Sigmoid colon (tissue), 4 donors: Measurements from ENCODE around the gene TMEM39B.

Experiments used
- POLR2A ChIP-seq, 2 donors: fragments of 450-650 bp; IDR thresholded peaks; one replicate each; pipeline ENCODE4 v1.6.1; 2016; ENCODE audit warnings: antibody characterized with exemption in 2 of 2, mild to moderate bottlenecking in 2 of 2, moderate library complexity in 2 of 2
- POLR2AphosphoS5 ChIP-seq, 4 donors: sonication (generic); formaldehyde crosslinking; IDR thresholded peaks; one replicate each; pipeline ENCODE4 v1.6.1; 2017; ENCODE audit warnings: antibody characterized with exemption in 4 of 4
- TF ChIP-seq, protein P1 (sequence below), 4 experiments: fragments of 450-650 bp in 3 of 4; fragments of 200-600 bp in 1 of 4; IDR thresholded peaks; one replicate each; pipeline ENCODE4 v1.5.1; 2016 to 2019; ENCODE audit warnings: antibody characterized with exemption in 4 of 4, mild to moderate bottlenecking in 3 of 4, moderate library complexity in 2 of 4

DNA sequence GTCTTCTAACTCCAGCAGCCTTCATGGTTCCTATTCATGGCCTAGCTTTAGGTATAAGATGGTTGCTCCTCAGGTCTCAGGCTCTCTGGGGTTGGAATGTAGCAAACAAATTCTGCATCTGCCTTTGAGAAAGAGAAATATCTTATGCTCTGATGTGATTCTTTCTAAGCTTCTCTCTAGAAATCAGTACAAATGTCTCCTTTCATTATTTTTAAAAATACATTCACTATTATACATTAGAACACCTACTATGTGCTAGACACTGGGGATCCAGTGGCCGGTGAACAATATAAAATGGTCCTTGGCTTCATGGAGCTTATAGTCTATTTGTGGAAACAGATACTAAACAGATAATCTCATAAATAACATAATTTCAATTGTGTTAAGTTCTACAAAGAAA is 16.1 kb upstream of the TMEM39B start:
- TF ChIP-seq, protein P1, sequence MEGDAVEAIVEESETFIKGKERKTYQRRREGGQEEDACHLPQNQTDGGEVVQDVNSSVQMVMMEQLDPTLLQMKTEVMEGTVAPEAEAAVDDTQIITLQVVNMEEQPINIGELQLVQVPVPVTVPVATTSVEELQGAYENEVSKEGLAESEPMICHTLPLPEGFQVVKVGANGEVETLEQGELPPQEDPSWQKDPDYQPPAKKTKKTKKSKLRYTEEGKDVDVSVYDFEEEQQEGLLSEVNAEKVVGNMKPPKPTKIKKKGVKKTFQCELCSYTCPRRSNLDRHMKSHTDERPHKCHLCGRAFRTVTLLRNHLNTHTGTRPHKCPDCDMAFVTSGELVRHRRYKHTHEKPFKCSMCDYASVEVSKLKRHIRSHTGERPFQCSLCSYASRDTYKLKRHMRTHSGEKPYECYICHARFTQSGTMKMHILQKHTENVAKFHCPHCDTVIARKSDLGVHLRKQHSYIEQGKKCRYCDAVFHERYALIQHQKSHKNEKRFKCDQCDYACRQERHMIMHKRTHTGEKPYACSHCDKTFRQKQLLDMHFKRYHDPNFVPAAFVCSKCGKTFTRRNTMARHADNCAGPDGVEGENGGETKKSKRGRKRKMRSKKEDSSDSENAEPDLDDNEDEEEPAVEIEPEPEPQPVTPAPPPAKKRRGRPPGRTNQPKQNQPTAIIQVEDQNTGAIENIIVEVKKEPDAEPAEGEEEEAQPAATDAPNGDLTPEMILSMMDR (IDR thresholded peaks at IDR 0.05) = no peak
- TF ChIP-seq POLR2AphosphoS5 (IDR thresholded peaks at IDR 0.05) (no peak), POLR2A (IDR thresholded peaks at IDR 0.05) (no peak)
